Measurements from ENCODE around the gene TIMM10. TPM values are rescaled to one million over a fixed set of nuclear protein-coding genes. Genes with fewer than 3 reads are reported as not detected.
"Not testable (repeated sequence)": the region's sequence is repeated elsewhere in the genome, so short reads cannot be mapped to it uniquely, and the experiment has no call there.

TIMM10 gene
- total and polyA plus RNA-seq, 12 donors: 22.9 to 163 (median 51.5) TPM

GRCh38 chr11:57536947-57537619 lies 6.5 kb upstream of the TIMM10 start, which contains the start of gene SMTNL1:
TSS of gene SMTNL1 (plus strand) at chr11:57537595. CDS start at chr11:57542643, 5,048 bp downstream.
- ATAC-seq: no peak
- intact Hi-C loops (cut with DNase I): no loop called here
- H3K4me3 ChIP-seq: no peak within 1 kb of the TSS

GRCh38 chr11:57534449-57534848 lies 3.9 kb upstream of the TIMM10 start:
- WGBS, 2 donors: 93 to 95% methylated on average over 7 of the region's 7 CpGs
- intact Hi-C loops (cut with DNase I): loop anchor here in 1 of 10 donors (5.0 kb wide), 1 partner anchor 187 kb away; no protein-coding TSS in a partner anchor

More at GRCh38 chr11:57536947-57537619, 6.5 kb upstream of the TIMM10 start, which contains the start of gene SMTNL1:
- H3K36me3 ChIP-seq: peaks cover 0 to 7% (median 0%) of the 10 kb centered on the region in 9 donors
- DNase-seq: no peak
- no peaks in the 10 kb centered on the region for H3K4me1 ChIP-seq
- no peaks in the 10 kb centered on the region for H3K27me3 ChIP-seq
- TF ChIP-seq CTCF (IDR thresholded peaks at IDR 0.05): no peak
- 64 to 71% methylated on average over 14 of the region's 14 CpGs for WGBS, 2 donors
- H3K27ac ChIP-seq: no peak within 1 kb of the TSS
- no peaks in the 10 kb centered on the region for H3K9me3 ChIP-seq

GRCh38 chr11:57530215-57530595 lies 349 bp downstream of the TIMM10 start:
- ATAC-seq (peak in 6 of 8 donors; percentile 3 to 42 (median 24)), DNase-seq (no peak)
- H3K4me3 ChIP-seq: peak overlapping the region; percentile 51 to 90 (median 74)
- H3K9me3 ChIP-seq: no peaks in the 10 kb centered on the region
- peaks cover 0 to 23% (median 13%) of the 10 kb centered on the region in 9 donors for H3K4me1 ChIP-seq
- 1 to 2% methylated on average over 17 of the region's 17 CpGs for WGBS, 2 donors
- peaks cover 0 to 20% (median 11%) of the 10 kb centered on the region in 9 donors for H3K36me3 ChIP-seq
- TF ChIP-seq CTCF (IDR thresholded peaks at IDR 0.05): no peak
- H3K27ac ChIP-seq: peak overlapping the region in 9 of 10 donors; percentile 30 to 86 (median 76)
- intact Hi-C loops (cut with DNase I): loop anchor here in 2 of 10 donors (2.0 to 5.0 kb wide), 2 partner anchors 73 to 183 kb away; no protein-coding TSS in a partner anchor
- no peaks in the 10 kb centered on the region for H3K27me3 ChIP-seq

More at GRCh38 chr11:57534449-57534848, 3.9 kb upstream of the TIMM10 start:
- peaks cover 0 to 17% (median 13%) of the 10 kb centered on the region in 9 donors for H3K4me1 ChIP-seq
- not testable (repeated sequence) for H3K36me3 ChIP-seq, ATAC-seq, H3K27ac ChIP-seq, H3K27me3 ChIP-seq, H3K9me3 ChIP-seq, H3K4me3 ChIP-seq, DNase-seq

GRCh38 chr11:57529012-57529411 lies 1.5 kb downstream of the TIMM10 start:
- Histone ChIP-seq H3K27ac (no peak overlapping the region), H3K27me3 (no peaks in the 10 kb centered on the region), H3K4me3 (no peak overlapping the region), H3K9me3 (no peaks in the 10 kb centered on the region), H3K36me3 (peaks cover 0 to 26% (median 11%) of the 10 kb centered on the region in 9 donors), H3K4me1 (peaks cover 0 to 23% (median 13%) of the 10 kb centered on the region in 9 donors)
- DNase-seq (no peak), ATAC-seq (no peak)
- intact Hi-C loops (cut with DNase I): loop anchor here (5.0 to 10.0 kb wide), 4 partner anchors 37 to 184 kb away; no protein-coding TSS in a partner anchor
- no peak for TF ChIP-seq CTCF (IDR thresholded peaks at IDR 0.05)

Data from heart right ventricle (tissue), 16 donors.